Erythroblast (primary cell): ENCODE data around the gene ADARB2.

Source experiments
- GATA1 ChIP-seq: IDR thresholded peaks from 2 replicates; pipeline ENCODE4 v1.6.1; 2011; ENCODE audit warnings: low read depth, mild to moderate bottlenecking, control low read depth, low read length, moderate library complexity
- POLR2A ChIP-seq: IDR thresholded peaks from 2 replicates; pipeline ENCODE4 v1.6.1; 2011; ENCODE audit warnings: mild to moderate bottlenecking, low read length

DNA sequence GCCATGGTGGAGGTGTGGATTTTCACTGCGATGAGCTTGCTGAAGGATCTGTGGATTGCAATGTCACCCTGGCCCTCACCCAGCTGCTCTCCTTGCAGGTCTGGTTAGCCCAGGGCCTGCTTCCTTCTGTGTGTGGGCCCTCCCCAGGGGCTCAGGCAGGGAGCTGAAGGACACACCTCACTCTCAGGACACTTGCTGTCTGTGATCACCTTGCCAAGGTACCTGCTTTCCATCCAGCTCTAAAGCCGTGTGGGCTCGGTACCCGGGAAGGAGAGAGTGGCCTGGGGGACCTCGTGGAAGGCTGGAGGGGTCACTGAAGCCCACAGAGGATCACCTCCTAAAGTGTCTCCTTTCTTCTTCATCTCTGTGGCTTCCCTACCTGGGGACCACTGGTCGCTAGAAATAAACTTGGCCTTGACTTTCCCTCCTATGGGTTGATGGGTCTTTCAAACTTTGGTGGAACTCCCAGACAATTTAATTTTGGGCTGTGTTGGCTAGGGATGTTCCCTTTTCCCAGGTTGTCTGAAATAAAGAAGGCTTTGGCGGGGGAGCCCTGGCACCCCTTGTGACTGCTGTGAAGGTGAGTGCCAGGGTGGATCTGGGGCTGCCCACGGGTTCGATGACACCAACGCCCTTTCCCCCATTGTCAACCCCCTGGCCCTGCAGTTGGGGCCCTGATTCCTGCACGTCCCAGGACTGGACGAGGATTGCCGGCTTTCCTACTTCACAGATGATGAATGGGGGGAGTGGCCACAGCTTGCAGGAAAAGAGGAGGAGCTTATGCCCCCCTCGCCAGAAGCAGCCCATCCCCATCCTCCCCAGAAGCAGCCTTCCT is 331.0 kb downstream of the ADARB2 start:
- TF ChIP-seq POLR2A: no peak
- TF ChIP-seq GATA1: no peak
